NB4 (cell line): Measurements from ENCODE around the gene ADH6.

Source experiments
- MYC ChIP-seq: IDR thresholded peaks from 2 replicates; pipeline ENCODE4 v1.6.1; 2011; ENCODE audit warnings: low read depth, low read length
- POLR2A ChIP-seq: IDR thresholded peaks from 2 replicates; pipeline ENCODE4 v1.6.1; 2011; ENCODE audit warnings: mild to moderate bottlenecking; ENCODE audit not compliant: insufficient read length; ENCODE audit errors: extremely low read depth
- TF ChIP-seq, protein P1 (sequence below): IDR thresholded peaks from one replicate; pipeline ENCODE4 v1.5.1; 2012; ENCODE audit warnings: low read depth, low read length
- TF ChIP-seq, protein P2 (sequence below): IDR thresholded peaks from 2 replicates; pipeline ENCODE4 v1.6.1; 2011; ENCODE audit warnings: low read depth, low read length

DNA sequence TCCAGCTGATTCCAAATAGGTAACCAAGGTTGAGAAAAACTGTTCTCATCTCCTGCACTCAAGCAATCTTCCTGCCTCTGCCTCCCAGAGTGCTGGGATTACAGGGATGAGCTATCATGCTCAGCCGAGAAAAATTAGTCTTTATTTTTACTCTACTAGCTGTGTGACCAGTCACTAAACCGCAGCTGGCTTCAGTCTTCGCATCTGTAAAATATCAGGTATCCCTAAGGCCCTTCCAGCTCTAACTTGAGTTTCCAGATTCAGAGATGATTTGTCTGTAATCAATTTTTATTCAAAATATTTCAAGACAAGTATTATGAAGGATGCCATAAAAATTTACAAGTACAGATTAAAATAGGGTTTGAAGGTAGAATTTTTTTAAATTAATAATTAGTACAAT, 3.5 kb downstream of the ADH6 start:
- TF ChIP-seq POLR2A = no peak
- TF ChIP-seq, protein P1, sequence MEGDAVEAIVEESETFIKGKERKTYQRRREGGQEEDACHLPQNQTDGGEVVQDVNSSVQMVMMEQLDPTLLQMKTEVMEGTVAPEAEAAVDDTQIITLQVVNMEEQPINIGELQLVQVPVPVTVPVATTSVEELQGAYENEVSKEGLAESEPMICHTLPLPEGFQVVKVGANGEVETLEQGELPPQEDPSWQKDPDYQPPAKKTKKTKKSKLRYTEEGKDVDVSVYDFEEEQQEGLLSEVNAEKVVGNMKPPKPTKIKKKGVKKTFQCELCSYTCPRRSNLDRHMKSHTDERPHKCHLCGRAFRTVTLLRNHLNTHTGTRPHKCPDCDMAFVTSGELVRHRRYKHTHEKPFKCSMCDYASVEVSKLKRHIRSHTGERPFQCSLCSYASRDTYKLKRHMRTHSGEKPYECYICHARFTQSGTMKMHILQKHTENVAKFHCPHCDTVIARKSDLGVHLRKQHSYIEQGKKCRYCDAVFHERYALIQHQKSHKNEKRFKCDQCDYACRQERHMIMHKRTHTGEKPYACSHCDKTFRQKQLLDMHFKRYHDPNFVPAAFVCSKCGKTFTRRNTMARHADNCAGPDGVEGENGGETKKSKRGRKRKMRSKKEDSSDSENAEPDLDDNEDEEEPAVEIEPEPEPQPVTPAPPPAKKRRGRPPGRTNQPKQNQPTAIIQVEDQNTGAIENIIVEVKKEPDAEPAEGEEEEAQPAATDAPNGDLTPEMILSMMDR = no peak
- TF ChIP-seq, protein P2, sequence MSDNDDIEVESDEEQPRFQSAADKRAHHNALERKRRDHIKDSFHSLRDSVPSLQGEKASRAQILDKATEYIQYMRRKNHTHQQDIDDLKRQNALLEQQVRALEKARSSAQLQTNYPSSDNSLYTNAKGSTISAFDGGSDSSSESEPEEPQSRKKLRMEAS = no peak
- no peak for TF ChIP-seq MYC
